ENCODE results near the gene SALL3. TPM values are rescaled to one million over a fixed set of nuclear protein-coding genes. Genes with fewer than 3 reads are reported as not detected.

SALL3 gene
- total RNA-seq, 1 donor from 2014 or later = 14.6 TPM

- H3K4me1 Mint-ChIP-seq (ENCODE audit: unreplicated experiment) = no peaks in the 10 kb centered on the region
- H3K36me3 Mint-ChIP-seq = no peaks in the 10 kb centered on the region
- H3K4me3 Mint-ChIP-seq = no peak overlapping the region
- H3K9me3 Mint-ChIP-seq = peaks cover 5% of the 10 kb centered on the region
- TF ChIP-seq CTCF (conservative IDR thresholded peaks at IDR 0.05) = no peak
- no peak for DNase-seq (ENCODE audit: extremely low spot score, unreplicated experiment)
- no peaks in the 10 kb centered on the region for H3K27me3 Mint-ChIP-seq
- H3K27ac Mint-ChIP-seq = no peak overlapping the region
Measured at GRCh38 chr18:79042276-79042675, 62.7 kb downstream of the SALL3 start.

- no peaks in the 10 kb centered on the region for H3K27me3 Mint-ChIP-seq
- H3K27ac Mint-ChIP-seq = no peak overlapping the region
- no peak for TF ChIP-seq CTCF (conservative IDR thresholded peaks at IDR 0.05)
- peaks cover 5% of the 10 kb centered on the region for H3K9me3 Mint-ChIP-seq
- no peaks in the 10 kb centered on the region for H3K36me3 Mint-ChIP-seq
- H3K4me3 Mint-ChIP-seq = no peak overlapping the region
- H3K4me1 Mint-ChIP-seq (ENCODE audit: unreplicated experiment) = no peaks in the 10 kb centered on the region
- DNase-seq (ENCODE audit: extremely low spot score, unreplicated experiment) = no peak
Measured at GRCh38 chr18:79043288-79043687, 63.7 kb downstream of the SALL3 start.

- Mint-ChIP-seq H3K9me3 (no peaks in the 10 kb centered on the region), H3K4me3 (no peak overlapping the region), H3K4me1 (ENCODE audit: unreplicated experiment) (no peaks in the 10 kb centered on the region), H3K36me3 (no peaks in the 10 kb centered on the region), H3K27ac (no peak overlapping the region), H3K27me3 (no peaks in the 10 kb centered on the region)
- TF ChIP-seq CTCF (conservative IDR thresholded peaks at IDR 0.05) = no peak
- no peak for DNase-seq (ENCODE audit: extremely low spot score, unreplicated experiment)
Measured at GRCh38 chr18:79046522-79046921, 66.9 kb downstream of the SALL3 start.

GRCh38 chr18:79047556-79048244, 68.1 kb downstream of the SALL3 start:
- Mint-ChIP-seq H3K36me3 (no peaks in the 10 kb centered on the region), H3K27ac (no peak overlapping the region), H3K4me3 (no peak overlapping the region), H3K4me1 (ENCODE audit: unreplicated experiment) (no peaks in the 10 kb centered on the region), H3K9me3 (no peaks in the 10 kb centered on the region), H3K27me3 (peaks cover 2% of the 10 kb centered on the region)
- TF ChIP-seq CTCF (conservative IDR thresholded peaks at IDR 0.05) = no peak
- no peak for DNase-seq (ENCODE audit: extremely low spot score, unreplicated experiment)

- no peaks in the 10 kb centered on the region for H3K36me3 Mint-ChIP-seq
- DNase-seq (ENCODE audit: extremely low spot score, unreplicated experiment) = no peak
- no peaks in the 10 kb centered on the region for H3K4me1 Mint-ChIP-seq (ENCODE audit: unreplicated experiment)
- no peak overlapping the region for H3K4me3 Mint-ChIP-seq
- no peak overlapping the region for H3K27ac Mint-ChIP-seq
- no peaks in the 10 kb centered on the region for H3K9me3 Mint-ChIP-seq
- no peak for TF ChIP-seq CTCF (conservative IDR thresholded peaks at IDR 0.05)
- peaks cover 4% of the 10 kb centered on the region for H3K27me3 Mint-ChIP-seq
Measured at GRCh38 chr18:79048245-79048632, 68.6 kb downstream of the SALL3 start.

Measured in type B pancreatic cell (in vitro differentiated cells).